GM19455 (cell line): Measurements from ENCODE around the gene CST9.
"Not testable (repeated sequence)": the region's sequence is repeated elsewhere in the genome, so short reads cannot be mapped to it uniquely, and the experiment has no call there.

Experiments
- ATAC-seq: cut with Tn5 transposase; IDR thresholded peaks from one replicate; pipeline ENCODE4 v1.9.1; 2021; ENCODE audit not compliant: unreplicated experiment

The CST9 gene

GRCh38 chr20:23637282-23638221, 31.8 kb upstream of the CST9 start, which contains the start of gene CST3:
Gene CST3, minus strand, starts transcription at chr20:23637955. Its CDS starts 93 bp downstream, at chr20:23637862.
- peak; percentile 68 for ATAC-seq

GRCh38 chr20:23636908-23637281, 31.2 kb upstream of the CST9 start:
- ATAC-seq = no peak

GRCh38 chr20:23636182-23636907, 30.6 kb upstream of the CST9 start:
- no peak for ATAC-seq

GRCh38 chr20:23635768-23636090, 30.0 kb upstream of the CST9 start:
- not testable (repeated sequence) for ATAC-seq

- ATAC-seq = no peak
Measured at GRCh38 chr20:23634985-23635767, 29.5 kb upstream of the CST9 start.

- no peak for ATAC-seq
Measured at GRCh38 chr20:23634044-23634801, 28.5 kb upstream of the CST9 start.

- ATAC-seq = no peak
Measured at GRCh38 chr20:23632711-23633573, 27.2 kb upstream of the CST9 start.

GRCh38 chr20:23631981-23632710, 26.4 kb upstream of the CST9 start:
- no peak for ATAC-seq

- ATAC-seq = no peak
Measured at GRCh38 chr20:23631226-23631822, 25.6 kb upstream of the CST9 start.

GRCh38 chr20:23630392-23630849, 24.7 kb upstream of the CST9 start:
- ATAC-seq = no peak

GRCh38 chr20:23629542-23630391, 24.1 kb upstream of the CST9 start:
- ATAC-seq = no peak

- ATAC-seq = no peak
Measured at GRCh38 chr20:23629017-23629541, 23.4 kb upstream of the CST9 start.

- no peak for ATAC-seq
Measured at GRCh38 chr20:23628402-23629016, 22.8 kb upstream of the CST9 start.

GRCh38 chr20:23627501-23627900, 21.8 kb upstream of the CST9 start:
- no peak for ATAC-seq

GRCh38 chr20:23626040-23626620, 20.4 kb upstream of the CST9 start:
- no peak for ATAC-seq

GRCh38 chr20:23625236-23625964, 19.7 kb upstream of the CST9 start:
- no peak for ATAC-seq
